TTC549 (cell line): ENCODE measurements around the gene ADA.

Experiments used
- FAIRE-seq: peaks from 2 replicates; lab custom pipeline; 2012; peaks lifted over from hg19 to GRCh38; lab: Jason Lieb, UNC

ADA gene

DNA sequence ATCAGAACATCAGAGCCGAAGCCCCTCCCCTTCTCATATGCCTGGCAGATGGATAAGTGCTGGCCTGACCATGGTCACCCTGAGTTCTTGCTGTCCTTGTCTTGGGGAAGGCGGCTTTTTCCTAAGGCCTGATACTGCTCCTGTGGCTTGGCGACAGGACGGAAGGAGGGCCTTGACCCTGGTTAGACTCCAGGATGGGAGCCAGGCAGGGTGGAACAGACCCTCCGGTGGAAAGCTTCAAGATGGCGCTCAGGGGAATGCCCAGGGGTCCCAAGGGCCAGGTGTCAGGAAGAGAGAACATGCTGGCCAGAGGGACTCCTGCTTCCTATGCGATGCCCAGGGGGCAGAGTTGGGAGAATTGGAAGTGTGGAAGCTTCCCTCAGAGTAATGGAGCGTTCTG, 29.6 kb downstream of the ADA start:
- FAIRE-seq, result no peak

GRCh38 chr20:44621325-44621724, 30.2 kb downstream of the ADA start:
- no peak for FAIRE-seq

DNA sequence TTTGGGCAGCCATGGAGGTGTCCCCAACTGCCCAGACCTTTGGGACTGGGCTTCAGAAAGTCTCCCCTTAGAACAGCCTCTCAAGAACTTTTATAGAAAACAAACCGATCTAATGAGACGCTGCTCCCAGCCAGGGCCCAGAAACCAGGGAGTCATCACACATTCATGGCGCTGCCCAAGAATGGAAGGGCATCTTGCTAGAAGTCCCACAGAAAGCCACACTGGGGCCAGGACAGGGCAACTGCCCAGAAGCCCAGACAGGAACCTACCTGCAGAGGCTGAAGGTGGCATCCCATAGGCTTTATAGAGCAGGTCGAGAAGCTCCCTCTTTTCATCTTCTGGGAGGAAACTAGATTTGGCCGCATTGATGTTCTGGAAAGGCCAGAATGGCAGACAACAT, 31.5 kb downstream of the ADA start:
- FAIRE-seq, result no peak

DNA sequence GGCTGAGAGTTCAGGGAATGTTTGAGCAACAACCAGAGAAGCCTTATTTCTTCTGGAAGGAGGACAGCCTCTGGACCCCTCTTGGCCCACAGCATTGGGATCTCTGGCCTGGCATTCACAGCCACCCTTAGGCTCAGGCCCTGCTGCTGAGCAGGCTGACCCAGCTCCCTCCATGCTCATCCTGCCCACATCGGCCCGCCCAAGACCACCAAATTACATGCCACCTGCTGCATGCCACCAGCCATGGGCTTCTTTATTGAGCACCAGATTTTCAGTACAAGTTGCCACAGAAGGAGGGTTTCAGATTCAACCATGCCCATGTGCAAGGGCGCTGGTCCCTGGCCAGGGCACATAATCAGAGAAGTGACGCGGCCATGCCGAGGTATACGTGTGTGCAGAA, 32.2 kb downstream of the ADA start:
- no peak for FAIRE-seq

DNA sequence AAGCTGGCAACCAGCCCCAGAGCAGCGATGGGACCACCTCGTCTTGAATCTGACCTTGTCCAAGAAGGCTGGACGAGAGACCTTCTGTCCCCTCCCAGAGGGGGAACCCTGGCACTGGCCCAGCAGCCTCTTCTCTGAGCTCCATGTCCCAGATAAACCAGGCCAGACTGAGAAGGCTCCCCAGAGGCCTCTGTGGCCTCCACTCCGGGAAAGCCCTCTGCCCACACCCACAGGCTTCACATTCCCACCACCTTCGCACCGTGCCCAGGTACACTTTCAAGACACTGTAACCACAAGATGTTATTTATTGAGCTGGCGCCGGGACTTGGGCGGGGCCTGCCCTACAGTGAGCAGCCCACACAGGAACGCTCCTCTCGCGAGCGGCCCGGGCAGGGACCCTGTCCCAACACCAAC, 33.2 kb downstream of the ADA start:
- no peak for FAIRE-seq

GRCh38 chr20:44616604-44616964, 34.9 kb downstream of the ADA start:
- FAIRE-seq, result no peak

DNA sequence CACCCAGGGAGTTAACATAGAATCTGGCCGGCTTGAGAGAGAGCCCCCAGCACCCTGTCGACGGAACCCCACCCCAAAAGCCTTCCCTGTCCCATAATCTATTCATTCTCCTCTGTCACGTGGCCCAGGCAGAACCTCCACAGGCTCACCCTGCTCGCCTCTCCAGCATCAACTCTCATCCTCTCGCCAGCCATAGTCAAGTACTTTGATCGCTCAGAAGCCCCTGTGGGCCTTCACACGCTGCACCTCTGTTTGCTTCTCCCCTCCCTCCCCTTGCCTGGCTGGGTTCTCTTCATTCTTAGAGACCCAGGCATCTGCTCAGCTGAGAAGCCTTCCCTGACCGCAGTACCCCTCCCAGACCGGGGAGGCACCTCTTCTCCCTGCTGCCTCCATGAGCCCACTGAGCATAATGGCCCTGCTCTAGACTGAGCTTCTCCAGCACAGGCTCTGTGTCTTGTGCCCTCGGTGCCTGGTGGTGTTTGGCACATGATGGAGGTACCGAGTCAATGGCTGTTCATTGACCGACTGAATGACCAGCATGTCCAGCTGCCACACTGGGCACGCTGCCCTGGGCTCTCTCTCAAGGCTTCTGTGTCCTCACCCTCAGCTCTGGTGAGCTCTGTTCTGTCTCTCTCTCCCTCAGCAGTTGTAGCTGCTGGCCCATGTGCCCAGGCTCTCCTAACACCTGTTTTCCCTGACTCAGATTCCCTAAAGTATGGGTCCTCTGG, 35.5 kb downstream of the ADA start:
- no peak for FAIRE-seq

DNA sequence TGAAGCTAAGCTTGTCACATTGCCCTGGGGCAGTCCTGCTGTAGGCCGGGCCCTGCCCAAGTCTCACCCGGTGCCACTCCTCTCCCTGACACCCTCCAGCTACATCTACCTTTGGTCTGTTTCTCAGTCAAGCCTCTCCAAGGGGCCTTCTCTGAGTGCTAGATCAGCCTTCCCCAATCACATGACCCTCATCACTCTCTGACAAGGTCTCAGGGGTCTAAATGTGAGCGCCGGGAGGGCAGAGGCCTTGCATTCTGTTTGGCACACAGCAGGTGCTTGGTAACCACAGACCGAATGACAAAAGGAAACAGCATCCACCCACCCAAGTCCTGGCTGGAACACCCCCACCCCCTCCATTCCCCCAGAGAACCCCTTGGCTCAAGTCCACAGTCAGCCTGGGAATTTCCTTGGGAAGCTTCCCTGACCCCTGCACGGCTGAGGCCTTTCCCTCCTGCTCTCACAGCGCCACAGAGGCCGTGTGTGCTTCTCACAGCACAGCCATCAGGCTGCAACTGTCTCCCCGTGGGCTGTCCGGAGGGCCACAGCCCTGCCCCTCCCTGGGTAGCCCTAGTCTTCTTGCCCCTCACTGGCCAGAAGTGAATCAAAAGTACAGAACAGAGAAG, 36.2 kb downstream of the ADA start:
- FAIRE-seq, result no peak

GRCh38 chr20:44614525-44614924, 37.0 kb downstream of the ADA start:
- FAIRE-seq, result no peak

DNA sequence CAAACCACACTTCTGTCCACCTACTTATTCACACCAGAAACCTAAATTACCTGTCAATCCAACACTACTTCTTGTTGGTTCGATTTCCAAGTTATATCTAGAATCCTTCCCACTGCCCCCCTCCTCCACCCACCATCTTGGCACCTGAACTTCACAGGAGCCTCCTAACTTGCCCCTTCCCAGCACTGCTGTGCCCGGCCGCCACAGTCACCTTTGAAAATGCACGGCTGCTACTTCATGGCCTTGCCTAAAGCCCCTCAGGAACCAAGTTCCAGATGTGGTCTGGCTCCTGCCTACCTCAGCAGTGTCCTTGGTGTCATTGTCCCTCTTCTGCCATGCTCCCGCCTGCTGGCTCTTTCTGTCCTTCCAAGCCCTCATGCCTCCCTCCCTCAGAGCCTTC, 37.9 kb downstream of the ADA start:
- no peak for FAIRE-seq

DNA sequence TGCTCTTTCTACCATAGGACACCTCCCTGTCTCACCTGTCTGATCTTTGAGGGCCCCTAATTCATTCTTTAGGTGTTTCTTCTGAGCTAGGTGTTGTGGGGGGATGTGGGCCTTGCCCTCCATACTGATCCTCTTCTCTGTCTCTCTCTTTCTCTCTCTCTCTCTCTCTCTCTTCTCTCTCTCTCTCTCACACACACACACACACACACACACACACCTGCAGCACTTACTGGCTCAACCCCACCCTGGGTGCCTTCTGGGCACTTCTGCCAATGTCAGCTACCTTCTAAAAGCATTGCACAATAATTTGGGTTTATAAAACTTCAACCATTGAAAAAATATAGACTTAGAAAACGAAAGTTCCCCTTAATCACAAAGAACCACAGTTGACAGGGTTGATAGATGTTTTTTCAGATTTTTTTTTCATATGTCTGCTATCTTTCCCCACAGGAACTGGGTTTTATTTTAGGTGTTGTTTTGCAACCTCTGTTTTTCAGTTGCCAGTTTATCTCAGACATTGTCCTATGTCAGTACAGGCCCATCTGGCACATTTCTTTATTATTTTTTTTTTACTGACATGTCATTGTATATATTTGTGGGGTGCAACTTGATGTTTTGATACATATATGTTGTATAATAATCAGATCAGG, 41.1 kb downstream of the ADA start:
- FAIRE-seq, result no peak

DNA sequence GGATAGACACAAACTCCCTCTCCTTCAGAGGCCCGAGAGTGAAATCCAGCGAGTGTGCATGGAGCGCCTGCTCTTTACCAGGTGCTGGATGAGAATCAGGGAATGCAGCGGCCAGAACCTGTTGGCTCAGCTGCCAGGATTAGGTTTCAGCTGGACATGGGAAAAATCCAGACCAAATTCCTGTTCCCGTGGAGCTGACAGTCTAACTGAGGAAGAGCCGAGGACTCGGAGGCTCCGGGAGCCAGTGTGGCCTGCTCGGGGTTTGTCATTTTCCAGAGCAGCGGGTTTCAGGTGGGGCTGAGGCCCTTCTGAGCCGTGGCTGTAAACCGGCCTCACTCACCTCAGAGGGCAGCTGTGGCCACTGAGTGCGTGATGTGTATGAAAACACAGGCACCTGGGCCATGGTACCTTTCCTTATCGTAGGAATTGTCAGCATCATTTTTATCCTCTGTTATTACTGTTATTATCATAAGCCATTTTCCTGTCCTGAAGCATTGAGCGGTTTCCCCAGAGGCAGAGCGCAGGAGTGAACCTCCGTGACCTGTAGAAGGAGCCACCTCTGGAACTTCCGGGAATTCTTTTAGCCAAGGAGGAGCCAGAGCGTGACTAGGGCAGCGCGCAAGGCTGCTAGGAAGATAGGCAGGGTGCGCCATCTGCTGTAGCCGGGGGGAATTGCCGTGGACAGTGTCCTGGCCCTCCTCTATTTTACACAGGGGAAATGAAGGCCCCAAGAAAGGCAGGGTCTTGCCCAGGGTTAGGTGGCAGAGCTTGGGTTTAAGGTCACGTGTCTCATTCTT, 41.8 kb downstream of the ADA start:
- no peak for FAIRE-seq

- no peak for FAIRE-seq
Measured at GRCh38 chr20:44609006-44609515, 42.4 kb downstream of the ADA start.

- no peak for FAIRE-seq
Measured at GRCh38 chr20:44606725-44607441, 44.6 kb downstream of the ADA start.

- FAIRE-seq, result no peak
Measured at GRCh38 chr20:44603327-44603726, 48.2 kb downstream of the ADA start.

DNA sequence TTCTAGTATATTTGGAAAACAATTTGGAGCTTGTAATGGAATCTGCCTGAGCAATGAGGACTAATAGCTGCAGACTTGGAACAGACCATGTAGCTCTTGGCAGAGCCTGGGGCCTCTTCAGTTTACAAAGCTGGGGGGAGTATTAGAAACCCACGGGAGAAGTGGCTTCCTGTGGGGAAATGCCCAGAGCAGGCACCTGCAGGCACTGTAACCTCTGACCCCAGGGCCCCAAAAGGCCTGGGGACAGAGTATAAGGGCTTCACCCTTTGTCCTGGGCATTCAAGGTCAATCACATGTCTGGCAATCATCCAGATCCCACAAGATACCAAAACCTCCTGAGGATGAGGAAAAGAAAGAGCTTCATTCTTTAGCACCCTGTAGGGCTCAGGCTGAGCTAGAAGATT, 49.7 kb downstream of the ADA start:
- FAIRE-seq, result no peak

DNA sequence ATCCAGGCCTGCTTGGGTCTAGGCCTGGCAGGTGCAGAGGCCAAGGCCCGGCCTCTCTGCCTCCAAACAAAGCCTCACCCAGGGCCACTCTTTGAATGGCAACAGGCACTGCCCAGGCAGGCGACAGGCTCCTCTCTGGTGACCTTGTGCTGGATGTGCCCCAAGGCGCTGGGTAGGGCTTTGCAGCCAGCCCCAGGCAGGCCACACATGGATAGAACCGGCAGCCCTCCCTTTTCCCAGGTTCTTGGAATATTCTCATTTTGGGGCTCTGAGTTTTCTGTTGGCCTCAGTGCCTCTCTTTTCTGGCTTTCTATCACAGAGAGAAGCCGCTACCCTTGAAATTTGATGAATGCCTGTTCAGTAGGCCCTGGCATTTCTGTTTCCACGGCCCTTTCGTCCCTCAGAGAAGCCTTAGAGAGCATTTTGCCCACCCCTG, 50.2 kb downstream of the ADA start:
- no peak for FAIRE-seq

DNA sequence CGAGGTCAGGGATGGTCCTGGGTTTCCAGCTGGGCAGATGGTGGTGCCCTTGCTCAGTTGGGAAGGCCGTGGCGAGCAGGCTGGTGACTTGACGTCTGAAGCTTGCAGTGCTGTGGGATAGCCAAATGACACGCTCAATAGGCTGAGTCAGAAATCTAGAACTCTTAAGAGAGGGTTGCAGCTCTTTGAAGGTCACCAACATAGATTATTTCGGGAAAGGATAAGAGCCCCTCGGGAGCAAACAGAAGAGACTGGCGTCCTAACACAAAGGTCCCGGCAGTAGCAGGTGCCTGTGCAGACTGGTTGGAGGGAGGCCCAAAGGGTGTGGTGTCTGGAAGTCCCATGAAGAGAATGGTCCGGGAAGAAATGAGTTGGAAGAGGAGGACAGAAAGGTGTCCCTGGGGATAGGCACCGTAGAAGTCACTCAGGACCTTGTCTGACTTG, 50.7 kb downstream of the ADA start:
- FAIRE-seq, result no peak

- no peak for FAIRE-seq
Measured at GRCh38 chr20:44600301-44600700, 51.2 kb downstream of the ADA start.

- FAIRE-seq, result no peak
Measured at GRCh38 chr20:44599715-44600114, 51.8 kb downstream of the ADA start.

GRCh38 chr20:44598423-44599305, 52.8 kb downstream of the ADA start:
- FAIRE-seq, result no peak
